ENCODE data around the gene SLC15A1. TPM values are rescaled to one million over a fixed set of nuclear protein-coding genes. Genes with fewer than 3 reads are reported as not detected.

Gene SLC15A1
- total RNA-seq, 4 donors from 2014 or later = not detected

DNA sequence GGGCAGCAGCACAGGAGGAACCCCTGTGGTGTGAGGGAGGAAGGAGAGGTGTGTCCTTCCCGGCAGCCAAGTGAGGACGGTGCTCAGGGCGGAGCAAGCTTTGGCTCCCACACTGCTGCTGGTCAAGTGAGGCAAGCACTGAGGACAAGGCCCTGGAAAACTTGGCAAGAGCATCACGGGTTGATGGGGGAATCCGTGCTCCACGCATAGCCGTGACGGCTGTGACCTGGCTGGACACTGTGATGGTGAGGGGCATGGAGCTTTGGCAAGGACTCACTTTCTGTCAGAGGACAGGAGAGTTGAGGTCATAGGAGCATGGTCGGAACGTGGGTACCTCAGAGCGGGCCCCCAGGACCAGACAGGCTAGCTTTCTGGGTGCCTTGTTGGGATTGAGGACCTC is 29.0 kb upstream of the SLC15A1 start:
- TF ChIP-seq CTCF (IDR thresholded peaks at IDR 0.05; ENCODE audit: low read depth) = no peak

GRCh38 chr13:98781045-98781444 is 28.6 kb upstream of the SLC15A1 start:
- TF ChIP-seq CTCF (IDR thresholded peaks at IDR 0.05; ENCODE audit: low read depth) = no peak

DNA sequence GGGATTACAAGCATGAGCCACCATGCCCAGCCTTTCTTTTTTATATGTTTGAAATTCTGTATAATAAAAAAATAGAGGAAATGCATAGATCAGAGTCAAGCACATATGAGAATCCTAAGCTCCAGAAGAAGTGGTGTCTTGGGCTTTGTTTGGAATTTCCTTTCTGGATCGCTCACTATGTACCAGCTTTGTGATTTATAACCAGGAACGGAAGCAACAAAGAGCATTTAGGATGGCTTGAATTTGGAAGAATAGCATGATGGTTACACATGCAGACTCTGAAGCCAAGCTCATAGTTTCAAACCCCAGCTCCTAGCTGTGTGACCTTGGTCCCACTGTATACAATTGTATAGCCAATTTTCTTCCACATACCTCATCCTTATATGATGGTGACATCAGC is 28.0 kb upstream of the SLC15A1 start:
- no peak for TF ChIP-seq CTCF (IDR thresholded peaks at IDR 0.05; ENCODE audit: low read depth)

- no peak for TF ChIP-seq CTCF (IDR thresholded peaks at IDR 0.05; ENCODE audit: low read depth)
These were observed 27.2 kb upstream of the SLC15A1 start for GRCh38 chr13:98779695-98780094.

- no peak for TF ChIP-seq CTCF (IDR thresholded peaks at IDR 0.05; ENCODE audit: low read depth)
These were observed 26.3 kb upstream of the SLC15A1 start for GRCh38 chr13:98778749-98779148.

DNA sequence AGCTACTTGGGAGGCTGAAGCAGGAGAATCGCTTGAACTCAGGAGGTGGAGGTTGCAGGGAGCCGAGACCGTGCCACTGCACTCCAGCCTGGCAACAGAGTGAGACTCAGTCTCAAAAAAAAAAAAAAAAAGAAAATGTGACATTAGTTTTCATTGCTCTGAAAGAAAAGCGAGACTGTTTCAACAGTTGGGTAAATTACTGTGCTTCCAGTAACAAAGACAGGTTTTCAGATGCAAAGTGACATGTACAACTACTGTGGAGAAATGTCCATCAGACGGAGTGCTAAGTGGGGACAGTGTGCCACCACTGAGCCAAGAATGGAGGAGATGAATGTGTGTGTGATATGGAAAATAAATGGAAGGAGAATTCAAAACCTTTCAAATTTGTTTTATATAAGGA is 24.2 kb upstream of the SLC15A1 start:
- TF ChIP-seq CTCF (IDR thresholded peaks at IDR 0.05; ENCODE audit: low read depth) = no peak

- no peak for TF ChIP-seq CTCF (IDR thresholded peaks at IDR 0.05; ENCODE audit: low read depth)
These were observed 23.5 kb upstream of the SLC15A1 start for GRCh38 chr13:98775844-98776598.

Measured in subcutaneous adipose tissue (tissue), 4 donors.